Caco-2 (cell line): Measurements from ENCODE around the gene ITFG2. TPM values are rescaled to one million over a fixed set of nuclear protein-coding genes. Genes with fewer than 3 reads are reported as not detected.

Experiments
- BruUV-seq: library from RNA; stranded (reverse); fragments of 400-500 nt; replicated peaks from 2 replicates; lab custom pipeline; 2021; lab: Mats Ljungman, UMichigan
- CTCF ChIA-PET: fragments of 300-600 bp; sonication (Branson Sonifier 250); formaldehyde crosslinking; loops from one replicate; lab custom pipeline; 2022; ENCODE audit warnings: antibody characterized with exemption; lab: Charles Lee
- POLR2A ChIA-PET: fragments of 300-600 bp; sonication (Branson Sonifier 250); formaldehyde crosslinking; loops from one replicate; lab custom pipeline; 2022; ENCODE audit warnings: antibody characterized with exemption; lab: Charles Lee
- DNase-seq, 2 experiments: peaks; one replicate each; pipeline versions ENCODE4 v3.0.0 to v3.0.0-alpha.2; 2020 to 2022
- H3K27me3 ChIP-seq: replicated peaks from 2 replicates; pipeline ENCODE4 v1.6.0; 2011; ENCODE audit warnings: low read length; ENCODE audit not compliant: control insufficient read depth, insufficient read depth
- H3K36me3 ChIP-seq: 2 replicates; pipeline ENCODE4 v1.5.1; 2011; ENCODE audit warnings: low read length; ENCODE audit not compliant: control insufficient read depth, insufficient read depth
- H3K4me1 ChIP-seq: fragments of 250-450 bp; sonication (Bioruptor Pico); 2 replicates; pipeline ENCODE4 v1.5.1; 2020; ENCODE audit warnings: mild to moderate bottlenecking
- H3K4me3 ChIP-seq: 2 replicates; pipeline ENCODE4 v1.5.1; 2011; ENCODE audit warnings: low read depth, mild to moderate bottlenecking, control low read depth, low read length
- H3K9me3 ChIP-seq: fragments of 250-450 bp; sonication (Bioruptor Pico); 2 replicates; pipeline ENCODE4 v1.5.1; 2020; ENCODE audit warnings: mild to moderate bottlenecking, moderate library complexity
- H3K27ac Mint-ChIP-seq: one replicate; pipeline ENCODE4 v1.8.0; 2022; ENCODE audit warnings: mixed read lengths; ENCODE audit not compliant: unreplicated experiment
- H3K27me3 Mint-ChIP-seq: one replicate; pipeline ENCODE4 v1.8.0; 2022; ENCODE audit warnings: mixed read lengths; ENCODE audit not compliant: insufficient read depth, unreplicated experiment
- H3K36me3 Mint-ChIP-seq: one replicate; pipeline ENCODE4 v1.8.0; 2022; ENCODE audit warnings: mild to moderate bottlenecking, mixed read lengths; ENCODE audit not compliant: insufficient read depth, unreplicated experiment
- H3K4me1 Mint-ChIP-seq: one replicate; pipeline ENCODE4 v1.8.0; 2022; ENCODE audit warnings: low read depth, mixed read lengths; ENCODE audit not compliant: unreplicated experiment
- H3K4me3 Mint-ChIP-seq: one replicate; pipeline ENCODE4 v1.8.0; 2022; ENCODE audit warnings: mild to moderate bottlenecking, moderate library complexity, mixed read lengths; ENCODE audit not compliant: unreplicated experiment
- H3K9me3 Mint-ChIP-seq: one replicate; pipeline ENCODE4 v1.8.0; 2022; ENCODE audit warnings: mixed read lengths; ENCODE audit not compliant: unreplicated experiment
- intact Hi-C: fragments of 100-400 bp; cut with micrococcal nuclease; formaldehyde crosslinking; loops from one replicate; pipeline ENCODE4 v1.10.0; 2022; ENCODE audit not compliant: unreplicated experiment
- total RNA-seq: library from RNA; stranded (reverse); gene quantifications from 2 replicates; pipeline ENCODE4 v1.2.3, GENCODE V29; 2022
- TF ChIP-seq, protein P1 (sequence below), 2 experiments: fragments of 200-600 bp in 1 of 2; IDR thresholded peaks; 1 replicate in 1 of 2; 2 replicates in 1 of 2; pipeline versions ENCODE4 v1.5.1 to v1.8.0; 2011 to 2022; ENCODE audit warnings: antibody characterized with exemption in 1 of 2, control low read depth in 1 of 2, inconsistent platforms in 1 of 2, low read depth in 1 of 2, low read length in 1 of 2, mild to moderate bottlenecking in 1 of 2, moderate library complexity in 1 of 2; ENCODE audit not compliant: insufficient read depth in 1 of 2, severe bottlenecking in 1 of 2, unreplicated experiment in 1 of 2

ITFG2 gene
- total RNA-seq, 1 experiment from 2014 or later, result 52.6 TPM

- BruUV-seq, result TSS peak; percentile 4
- no peaks in the 10 kb centered on the region for H3K9me3 Mint-ChIP-seq
- H3K4me3 Mint-ChIP-seq, result no peak overlapping the region
- POLR2A ChIA-PET, result no interaction called here
- Histone ChIP-seq H3K9me3 (no peaks in the 10 kb centered on the region), H3K4me3 (no peak overlapping the region), H3K27me3 (no peaks in the 10 kb centered on the region), H3K36me3 (0 out of 2 replicates have a peak, but pooled peaks cover 4% of the 10 kb centered on the region), H3K4me1 (no peaks in the 10 kb centered on the region)
- no peak for DNase-seq
- H3K27ac Mint-ChIP-seq, result no peak overlapping the region
- CTCF ChIA-PET, result interaction anchor here (0.6 kb wide), 1 partner anchor 56 kb away, joined by 3 read pairs; no protein-coding TSS in a partner anchor
- H3K27me3 Mint-ChIP-seq, result no peaks in the 10 kb centered on the region
- H3K4me1 Mint-ChIP-seq, result no peaks in the 10 kb centered on the region
- intact Hi-C loops, result no loop called here
- H3K36me3 Mint-ChIP-seq, result peaks cover 39% of the 10 kb centered on the region
- TF ChIP-seq, protein P1, sequence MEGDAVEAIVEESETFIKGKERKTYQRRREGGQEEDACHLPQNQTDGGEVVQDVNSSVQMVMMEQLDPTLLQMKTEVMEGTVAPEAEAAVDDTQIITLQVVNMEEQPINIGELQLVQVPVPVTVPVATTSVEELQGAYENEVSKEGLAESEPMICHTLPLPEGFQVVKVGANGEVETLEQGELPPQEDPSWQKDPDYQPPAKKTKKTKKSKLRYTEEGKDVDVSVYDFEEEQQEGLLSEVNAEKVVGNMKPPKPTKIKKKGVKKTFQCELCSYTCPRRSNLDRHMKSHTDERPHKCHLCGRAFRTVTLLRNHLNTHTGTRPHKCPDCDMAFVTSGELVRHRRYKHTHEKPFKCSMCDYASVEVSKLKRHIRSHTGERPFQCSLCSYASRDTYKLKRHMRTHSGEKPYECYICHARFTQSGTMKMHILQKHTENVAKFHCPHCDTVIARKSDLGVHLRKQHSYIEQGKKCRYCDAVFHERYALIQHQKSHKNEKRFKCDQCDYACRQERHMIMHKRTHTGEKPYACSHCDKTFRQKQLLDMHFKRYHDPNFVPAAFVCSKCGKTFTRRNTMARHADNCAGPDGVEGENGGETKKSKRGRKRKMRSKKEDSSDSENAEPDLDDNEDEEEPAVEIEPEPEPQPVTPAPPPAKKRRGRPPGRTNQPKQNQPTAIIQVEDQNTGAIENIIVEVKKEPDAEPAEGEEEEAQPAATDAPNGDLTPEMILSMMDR (IDR thresholded peaks at IDR 0.05; ENCODE audit: insufficient read depth in 1 of 2, low read depth in 1 of 2, low read length in 1 of 2, severe bottlenecking in 1 of 2, unreplicated experiment in 1 of 2), result no peak
Measured at GRCh38 chr12:2825132-2825531, 12.7 kb downstream of the ITFG2 start.

DNA sequence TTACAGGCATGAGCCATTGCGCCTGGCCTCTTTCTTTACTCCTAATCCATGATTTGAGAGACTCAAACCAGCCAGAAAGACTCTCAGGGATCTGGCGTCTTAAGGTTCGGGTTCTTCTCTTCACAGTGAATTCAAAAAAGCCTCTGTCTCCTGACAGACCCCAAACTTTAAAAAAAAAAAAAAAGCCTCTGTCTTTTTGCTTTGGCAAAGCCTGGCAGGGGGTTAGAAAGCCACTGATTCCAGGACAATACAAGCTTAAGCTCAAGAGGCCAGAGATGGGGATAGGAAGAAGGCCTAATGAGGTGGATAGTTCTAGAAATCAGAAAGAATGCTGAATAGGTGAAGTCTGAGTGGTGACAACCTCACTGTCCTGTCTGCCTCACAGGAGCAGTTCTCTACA, 13.6 kb downstream of the ITFG2 start:
- ChIA-PET CTCF (no interaction called here), POLR2A (no interaction called here)
- Histone ChIP-seq H3K4me3 (no peak overlapping the region), H3K9me3 (no peaks in the 10 kb centered on the region), H3K36me3 (0 out of 2 replicates have a peak, but pooled peaks cover 4% of the 10 kb centered on the region), H3K4me1 (no peaks in the 10 kb centered on the region), H3K27me3 (no peaks in the 10 kb centered on the region)
- intact Hi-C loops, result no loop called here
- no TSS peak for BruUV-seq
- Mint-ChIP-seq H3K27me3 (no peaks in the 10 kb centered on the region), H3K9me3 (no peaks in the 10 kb centered on the region), H3K36me3 (peaks cover 39% of the 10 kb centered on the region), H3K27ac (no peak overlapping the region), H3K4me1 (no peaks in the 10 kb centered on the region), H3K4me3 (no peak overlapping the region)
- no peak for DNase-seq
- TF ChIP-seq, protein P1 (IDR thresholded peaks at IDR 0.05; ENCODE audit: insufficient read depth in 1 of 2, low read depth in 1 of 2, low read length in 1 of 2, severe bottlenecking in 1 of 2, unreplicated experiment in 1 of 2), result no peak

DNA sequence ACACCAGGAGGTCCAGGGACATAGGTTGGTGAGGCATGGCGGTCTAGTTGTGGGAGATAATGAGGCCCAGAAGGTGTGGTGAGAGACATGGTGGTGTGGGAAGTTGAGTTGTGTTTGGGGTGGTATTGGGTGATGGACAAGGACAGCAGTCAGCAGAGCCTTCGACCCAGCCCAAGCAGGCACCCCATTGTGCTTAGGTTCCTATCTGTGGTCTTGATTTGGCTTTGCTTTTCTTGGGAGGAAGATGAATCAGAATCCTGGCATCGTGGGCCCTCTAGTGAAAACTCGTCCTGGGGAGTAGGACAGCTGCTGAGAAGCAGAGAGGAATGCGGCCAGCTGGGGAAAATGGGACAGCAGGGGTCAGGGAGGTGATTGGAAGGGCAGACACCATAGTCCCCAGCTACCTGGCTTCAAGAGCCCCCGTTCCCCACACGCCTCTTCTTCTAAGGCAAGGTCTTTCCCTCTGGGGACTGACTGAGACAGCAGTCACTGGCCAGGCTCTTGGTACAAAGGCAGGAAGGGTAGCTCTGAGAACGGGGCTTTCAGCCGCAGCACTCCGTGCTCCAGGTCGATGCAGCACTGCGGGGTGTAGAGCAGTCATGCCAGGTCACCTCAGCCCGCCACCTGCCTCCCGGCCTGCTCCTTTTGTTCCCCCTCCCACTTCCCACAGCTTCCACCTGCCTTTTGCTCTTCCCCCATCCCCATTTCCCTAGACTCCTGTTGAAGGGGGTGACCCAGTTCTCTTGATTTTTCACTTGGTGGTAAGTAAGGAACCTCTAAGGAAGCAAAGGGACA, 14.4 kb downstream of the ITFG2 start:
- Histone ChIP-seq H3K4me3 (no peak overlapping the region), H3K9me3 (no peaks in the 10 kb centered on the region), H3K4me1 (no peaks in the 10 kb centered on the region), H3K27me3 (no peaks in the 10 kb centered on the region), H3K36me3 (0 out of 2 replicates have a peak, but pooled peaks cover 2% of the 10 kb centered on the region)
- Mint-ChIP-seq H3K27ac (no peak overlapping the region), H3K36me3 (peaks cover 42% of the 10 kb centered on the region), H3K4me3 (no peak overlapping the region), H3K9me3 (no peaks in the 10 kb centered on the region), H3K27me3 (no peaks in the 10 kb centered on the region), H3K4me1 (no peaks in the 10 kb centered on the region)
- TF ChIP-seq, protein P1 (IDR thresholded peaks at IDR 0.05; ENCODE audit: insufficient read depth in 1 of 2, low read depth in 1 of 2, low read length in 1 of 2, severe bottlenecking in 1 of 2, unreplicated experiment in 1 of 2), result no peak
- CTCF ChIA-PET, result no interaction called here
- intact Hi-C loops, result no loop called here
- BruUV-seq, result no TSS peak
- DNase-seq, result no peak
- POLR2A ChIA-PET, result no interaction called here
